ENCODE measurements around the gene VPS8.
"Not testable (repeated sequence)": the region's sequence is repeated elsewhere in the genome, so short reads cannot be mapped to it uniquely, and the experiment has no call there.

VPS8 gene

DNA sequence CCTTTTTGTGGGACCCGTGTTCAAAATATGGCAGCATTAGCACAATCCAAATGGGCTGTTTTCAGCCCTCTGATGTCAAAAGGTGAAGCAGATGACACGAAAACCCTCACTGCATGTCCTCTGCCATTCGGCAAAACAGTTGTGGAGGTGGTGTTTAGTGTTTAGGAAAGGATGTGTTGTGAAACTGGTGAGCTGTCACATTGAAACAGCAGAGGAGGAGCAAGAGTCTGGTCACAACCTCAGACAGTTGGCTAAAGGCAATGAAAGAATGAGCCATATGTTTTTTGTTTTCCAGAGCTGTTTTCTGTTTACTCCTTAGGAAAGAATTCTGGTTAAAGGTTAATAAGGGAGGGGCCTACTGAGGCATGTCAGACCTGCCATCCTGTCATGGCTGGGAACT lies 140.7 kb downstream of the VPS8 start:
- DNase-seq (ENCODE audit: low read depth): no peak
- H3K4me3 ChIP-seq (ENCODE audit: low read length): no peak overlapping the region
- TF ChIP-seq CTCF (conservative IDR thresholded peaks at IDR 0.05; ENCODE audit: low read depth, low read length): no peak

DNA sequence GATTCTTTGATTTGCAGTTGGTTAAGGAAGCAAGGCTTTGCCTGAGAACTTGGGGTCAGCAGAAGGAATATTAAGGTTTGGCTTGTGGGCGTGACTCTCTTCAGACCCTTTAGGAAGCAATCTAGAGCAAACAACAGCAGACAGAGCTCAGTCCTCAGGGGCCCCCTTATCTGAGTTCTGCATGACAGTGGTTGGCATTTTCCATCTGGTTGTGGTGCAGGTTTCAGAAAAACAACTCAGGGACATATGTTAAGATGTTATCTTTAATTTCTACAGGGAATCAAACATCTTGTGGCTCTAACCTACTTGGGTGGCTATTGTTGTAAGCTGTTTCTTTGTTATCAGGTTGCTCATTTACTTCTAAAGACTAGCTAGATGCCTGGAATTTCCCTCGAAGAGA lies 141.4 kb downstream of the VPS8 start:
- no peak for DNase-seq (ENCODE audit: low read depth)
- H3K4me3 ChIP-seq (ENCODE audit: low read length): no peak overlapping the region
- TF ChIP-seq CTCF (conservative IDR thresholded peaks at IDR 0.05; ENCODE audit: low read depth, low read length): no peak

DNA sequence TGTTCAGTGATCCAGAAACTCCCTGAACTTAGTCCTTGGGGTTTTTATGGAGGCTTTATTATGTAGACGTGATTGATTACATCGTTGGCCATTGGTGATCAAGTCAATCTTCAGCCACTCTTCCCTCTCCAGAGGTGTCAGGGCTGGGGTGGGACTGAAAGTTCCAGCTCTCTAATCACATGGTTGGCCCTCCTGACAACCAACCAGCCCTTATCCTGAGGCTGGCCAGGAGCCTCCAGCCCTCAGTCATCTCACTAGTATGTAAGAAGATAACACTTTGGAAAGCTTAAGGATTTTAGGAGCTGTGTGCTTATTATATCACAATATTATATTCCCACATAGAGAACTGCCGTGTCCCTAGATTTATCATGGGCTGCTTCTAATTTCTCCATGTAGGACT lies 142.3 kb downstream of the VPS8 start:
- no peak overlapping the region for H3K4me3 ChIP-seq (ENCODE audit: low read length)
- TF ChIP-seq CTCF (conservative IDR thresholded peaks at IDR 0.05; ENCODE audit: low read depth, low read length): no peak
- DNase-seq (ENCODE audit: low read depth): no peak

GRCh38 chr3:184954851-184955250 lies 142.9 kb downstream of the VPS8 start:
- H3K4me3 ChIP-seq (ENCODE audit: low read length); DNase-seq (ENCODE audit: low read depth): not testable (repeated sequence)

DNA sequence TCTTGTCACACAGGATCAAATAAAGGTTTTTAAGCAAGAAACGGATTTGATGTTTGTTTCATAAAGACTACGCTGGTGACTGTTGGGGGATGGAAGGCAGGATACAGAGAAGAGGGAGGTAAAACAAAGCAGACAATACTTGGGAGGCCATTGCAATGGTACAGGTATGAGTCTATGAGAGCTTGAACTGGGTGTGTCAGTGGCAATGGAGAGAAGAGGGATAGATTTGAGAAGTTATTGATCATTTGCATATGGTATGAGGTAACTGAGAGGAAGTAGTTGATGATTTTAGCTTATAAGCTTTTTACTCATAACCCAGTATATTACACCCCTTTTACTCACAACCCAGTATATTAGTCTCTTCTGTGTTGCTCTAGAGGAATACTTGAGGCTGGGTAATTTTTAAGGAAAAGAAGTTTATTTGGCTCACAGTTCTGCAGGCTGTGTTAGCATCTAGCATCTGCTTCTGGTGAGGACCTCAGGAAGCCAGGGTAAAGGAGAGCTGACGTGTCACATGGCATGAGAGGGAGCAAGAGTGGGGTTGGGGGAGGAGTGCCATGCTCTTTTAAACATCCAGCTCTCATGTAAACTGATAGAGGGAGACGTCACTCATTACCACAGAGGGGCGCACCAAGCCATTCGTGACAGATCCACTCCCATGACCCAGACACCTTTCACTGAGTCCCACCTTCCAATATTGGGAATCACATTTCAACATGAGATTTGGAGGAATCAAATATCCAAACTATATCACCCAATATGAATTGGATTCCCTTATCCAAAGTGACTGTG lies 153.9 kb downstream of the VPS8 start:
- no peak overlapping the region for H3K4me3 ChIP-seq (ENCODE audit: low read length)
- TF ChIP-seq CTCF (conservative IDR thresholded peaks at IDR 0.05; ENCODE audit: low read depth, low read length): no peak
- DNase-seq (ENCODE audit: low read depth): no peak

GRCh38 chr3:184968115-184968514 lies 156.1 kb downstream of the VPS8 start:
- DNase-seq (ENCODE audit: low read depth): no peak
- no peak overlapping the region for H3K4me3 ChIP-seq (ENCODE audit: low read length)
- no peak for TF ChIP-seq CTCF (conservative IDR thresholded peaks at IDR 0.05; ENCODE audit: low read depth, low read length)

DNA sequence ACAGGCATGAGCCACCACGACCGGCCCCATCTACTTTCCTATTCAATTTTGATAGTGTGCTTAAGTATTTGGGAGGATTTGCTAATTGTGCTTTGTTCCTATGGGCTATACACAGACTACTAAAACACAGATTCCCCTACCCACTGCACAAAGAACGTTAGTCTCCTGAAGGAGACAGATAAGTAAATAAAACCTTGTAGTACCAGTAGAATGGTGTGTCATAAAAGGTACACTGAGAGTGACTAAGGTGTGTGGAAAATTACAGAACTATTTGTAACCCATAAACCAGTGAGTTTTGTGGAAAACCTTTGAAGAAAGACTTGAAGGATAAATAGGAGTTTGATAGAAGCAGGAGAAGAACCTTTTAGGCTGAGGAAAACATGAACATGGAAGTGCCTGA lies 158.2 kb downstream of the VPS8 start:
- no peak overlapping the region for H3K4me3 ChIP-seq (ENCODE audit: low read length)
- TF ChIP-seq CTCF (conservative IDR thresholded peaks at IDR 0.05; ENCODE audit: low read depth, low read length): no peak
- no peak for DNase-seq (ENCODE audit: low read depth)

Measured in retinal pigment epithelial cell (primary cell).